AG09309 (cell line): Measurements from ENCODE around the gene VIP.

Source experiments
- DNase-seq: peaks from one replicate; pipeline ENCODE4 v3.0.0-alpha.2; 2010; ENCODE audit warnings: low read depth
- H3K4me3 ChIP-seq: 2 replicates; pipeline ENCODE4 v1.5.1; 2011; ENCODE audit warnings: mild to moderate bottlenecking, low read depth, low read length, moderate library complexity; ENCODE audit not compliant: control insufficient read depth
- TF ChIP-seq, protein P1 (sequence below): IDR thresholded peaks from 2 replicates; pipeline ENCODE4 v1.5.1; 2011; ENCODE audit warnings: mild to moderate bottlenecking, low read depth, low read length, inconsistent platforms; ENCODE audit not compliant: insufficient read depth, control insufficient read depth; ENCODE audit errors: missing control alignments

The VIP gene

DNA sequence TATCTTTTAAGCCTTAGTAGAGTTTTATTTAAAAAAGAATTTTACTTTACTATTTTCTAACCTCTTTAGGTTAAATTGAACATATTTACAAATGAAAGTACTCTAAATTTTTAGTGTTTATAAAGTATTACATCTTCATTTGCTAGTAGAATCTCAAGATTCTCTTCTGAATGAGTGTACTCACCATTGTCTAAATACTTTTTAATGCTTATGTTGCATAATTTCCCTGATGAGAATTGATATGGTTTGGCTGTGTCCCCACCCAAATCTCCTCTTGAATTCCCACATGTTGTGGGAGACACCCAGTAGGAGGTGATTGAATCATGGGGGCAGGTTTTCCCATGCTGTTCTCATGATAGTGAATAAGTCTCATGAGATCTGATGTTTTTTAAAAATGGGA lies 53.6 kb downstream of the VIP start:
- H3K4me3 ChIP-seq = no peak overlapping the region
- no peak for DNase-seq
- TF ChIP-seq, protein P1, sequence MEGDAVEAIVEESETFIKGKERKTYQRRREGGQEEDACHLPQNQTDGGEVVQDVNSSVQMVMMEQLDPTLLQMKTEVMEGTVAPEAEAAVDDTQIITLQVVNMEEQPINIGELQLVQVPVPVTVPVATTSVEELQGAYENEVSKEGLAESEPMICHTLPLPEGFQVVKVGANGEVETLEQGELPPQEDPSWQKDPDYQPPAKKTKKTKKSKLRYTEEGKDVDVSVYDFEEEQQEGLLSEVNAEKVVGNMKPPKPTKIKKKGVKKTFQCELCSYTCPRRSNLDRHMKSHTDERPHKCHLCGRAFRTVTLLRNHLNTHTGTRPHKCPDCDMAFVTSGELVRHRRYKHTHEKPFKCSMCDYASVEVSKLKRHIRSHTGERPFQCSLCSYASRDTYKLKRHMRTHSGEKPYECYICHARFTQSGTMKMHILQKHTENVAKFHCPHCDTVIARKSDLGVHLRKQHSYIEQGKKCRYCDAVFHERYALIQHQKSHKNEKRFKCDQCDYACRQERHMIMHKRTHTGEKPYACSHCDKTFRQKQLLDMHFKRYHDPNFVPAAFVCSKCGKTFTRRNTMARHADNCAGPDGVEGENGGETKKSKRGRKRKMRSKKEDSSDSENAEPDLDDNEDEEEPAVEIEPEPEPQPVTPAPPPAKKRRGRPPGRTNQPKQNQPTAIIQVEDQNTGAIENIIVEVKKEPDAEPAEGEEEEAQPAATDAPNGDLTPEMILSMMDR = no peak
